ENCODE results near the gene NME9.
"Not testable (repeated sequence)": the region's sequence is repeated elsewhere in the genome, so short reads cannot be mapped to it uniquely, and the experiment has no call there.

Gene NME9, protein sequence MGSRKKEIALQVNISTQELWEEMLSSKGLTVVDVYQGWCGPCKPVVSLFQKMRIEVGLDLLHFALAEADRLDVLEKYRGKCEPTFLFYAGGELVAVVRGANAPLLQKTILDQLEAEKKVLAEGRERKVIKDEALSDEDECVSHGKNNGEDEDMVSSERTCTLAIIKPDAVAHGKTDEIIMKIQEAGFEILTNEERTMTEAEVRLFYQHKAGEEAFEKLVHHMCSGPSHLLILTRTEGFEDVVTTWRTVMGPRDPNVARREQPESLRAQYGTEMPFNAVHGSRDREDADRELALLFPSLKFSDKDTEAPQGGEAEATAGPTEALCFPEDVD

DNA sequence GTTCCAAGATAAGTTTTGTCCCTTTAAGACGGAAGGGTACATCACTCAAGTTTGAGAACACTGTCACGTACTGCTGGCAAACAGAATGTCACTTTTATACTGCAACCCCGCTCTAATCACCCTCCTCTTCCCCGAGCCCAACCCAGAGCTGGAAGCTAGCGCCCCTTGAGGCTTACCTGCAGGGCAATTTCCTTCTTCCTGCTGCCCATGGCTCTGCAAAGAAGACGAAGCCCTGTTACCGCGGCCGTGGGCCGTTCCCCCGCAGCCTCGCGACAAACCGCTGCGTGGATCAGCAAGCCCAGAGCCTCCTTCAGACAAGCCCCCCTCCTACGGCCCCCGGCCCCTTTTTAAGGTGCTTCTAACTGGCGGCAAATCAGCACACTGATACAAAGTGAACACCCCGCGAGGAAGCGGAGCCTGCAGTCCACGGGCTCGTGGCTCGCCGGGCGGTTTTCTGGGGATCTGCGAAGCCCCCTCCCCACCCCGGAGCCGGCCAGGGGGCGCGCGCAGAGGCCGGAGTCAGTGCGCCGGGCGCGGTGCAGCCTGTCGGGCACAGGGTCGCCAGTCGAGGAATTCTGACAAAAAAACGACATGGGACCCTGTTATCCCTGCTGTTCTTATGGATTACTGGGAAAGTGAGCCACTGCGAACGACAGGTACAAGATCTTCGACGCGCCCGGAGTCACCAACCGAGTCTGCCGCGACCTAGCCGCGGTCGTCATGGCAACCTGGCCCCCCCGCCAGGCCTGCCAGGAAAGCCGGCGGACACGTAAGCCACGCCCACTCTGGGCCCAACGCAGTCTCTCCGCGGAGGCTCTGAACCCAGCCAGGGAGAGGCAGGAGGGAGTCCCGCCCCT lies at the start of gene NME9:
TSS of gene NME9 (minus strand) at position 725 of the 857 bp plus-strand sequence. CDS start at position 209, 516 bp downstream.
- H3K36me3 ChIP-seq (ENCODE audit: control insufficient read depth, insufficient read depth, low read length) = no peaks in the 10 kb centered on the region
- TF ChIP-seq, protein P1, sequence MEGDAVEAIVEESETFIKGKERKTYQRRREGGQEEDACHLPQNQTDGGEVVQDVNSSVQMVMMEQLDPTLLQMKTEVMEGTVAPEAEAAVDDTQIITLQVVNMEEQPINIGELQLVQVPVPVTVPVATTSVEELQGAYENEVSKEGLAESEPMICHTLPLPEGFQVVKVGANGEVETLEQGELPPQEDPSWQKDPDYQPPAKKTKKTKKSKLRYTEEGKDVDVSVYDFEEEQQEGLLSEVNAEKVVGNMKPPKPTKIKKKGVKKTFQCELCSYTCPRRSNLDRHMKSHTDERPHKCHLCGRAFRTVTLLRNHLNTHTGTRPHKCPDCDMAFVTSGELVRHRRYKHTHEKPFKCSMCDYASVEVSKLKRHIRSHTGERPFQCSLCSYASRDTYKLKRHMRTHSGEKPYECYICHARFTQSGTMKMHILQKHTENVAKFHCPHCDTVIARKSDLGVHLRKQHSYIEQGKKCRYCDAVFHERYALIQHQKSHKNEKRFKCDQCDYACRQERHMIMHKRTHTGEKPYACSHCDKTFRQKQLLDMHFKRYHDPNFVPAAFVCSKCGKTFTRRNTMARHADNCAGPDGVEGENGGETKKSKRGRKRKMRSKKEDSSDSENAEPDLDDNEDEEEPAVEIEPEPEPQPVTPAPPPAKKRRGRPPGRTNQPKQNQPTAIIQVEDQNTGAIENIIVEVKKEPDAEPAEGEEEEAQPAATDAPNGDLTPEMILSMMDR (IDR thresholded peaks at IDR 0.05; ENCODE audit: insufficient read depth, low read length, poor library complexity, severe bottlenecking) = peak; percentile 90
- peak; percentile 64 for DNase-seq (ENCODE audit: extremely low read depth, insufficient read length)
- H3K4me3 ChIP-seq (replicated peaks; ENCODE audit: low read depth, low read length) = peak within 1 kb of the TSS; percentile 54
- 0 out of 2 replicates have a peak, but pooled peaks cover 1% of the 10 kb centered on the region for H3K27me3 ChIP-seq (replicated peaks; ENCODE audit: control insufficient read depth, insufficient read depth, low read length)

DNA sequence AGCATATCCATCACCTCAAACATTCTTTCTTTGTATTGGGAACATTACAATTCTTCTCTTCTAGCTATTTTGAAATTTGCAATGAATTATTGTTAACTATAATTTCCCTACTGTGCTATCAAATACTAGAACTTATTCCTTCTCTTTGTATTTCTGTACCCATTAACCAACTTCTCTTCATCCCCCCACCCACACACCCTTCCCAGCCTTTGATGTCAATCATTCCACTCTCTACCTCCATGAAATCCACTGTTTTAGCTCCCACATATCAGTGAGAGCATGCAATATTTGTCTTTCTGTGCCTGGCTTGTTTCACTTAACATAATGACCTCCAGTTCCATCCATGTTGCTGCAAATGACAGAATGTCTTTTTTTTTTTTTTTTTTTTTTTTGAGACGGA lies 49.3 kb upstream of the NME9 start:
- no peaks in the 10 kb centered on the region for H3K36me3 ChIP-seq (ENCODE audit: control insufficient read depth, insufficient read depth, low read length)
- DNase-seq (ENCODE audit: extremely low read depth, insufficient read length) = no peak
- H3K4me3 ChIP-seq (replicated peaks; ENCODE audit: low read depth, low read length) = no peak overlapping the region
- TF ChIP-seq, protein P1 (IDR thresholded peaks at IDR 0.05; ENCODE audit: insufficient read depth, low read length, poor library complexity, severe bottlenecking) = no peak
- H3K27me3 ChIP-seq (replicated peaks; ENCODE audit: control insufficient read depth, insufficient read depth, low read length) = no peaks in the 10 kb centered on the region; the same call in 1 of the 2 replicates

DNA sequence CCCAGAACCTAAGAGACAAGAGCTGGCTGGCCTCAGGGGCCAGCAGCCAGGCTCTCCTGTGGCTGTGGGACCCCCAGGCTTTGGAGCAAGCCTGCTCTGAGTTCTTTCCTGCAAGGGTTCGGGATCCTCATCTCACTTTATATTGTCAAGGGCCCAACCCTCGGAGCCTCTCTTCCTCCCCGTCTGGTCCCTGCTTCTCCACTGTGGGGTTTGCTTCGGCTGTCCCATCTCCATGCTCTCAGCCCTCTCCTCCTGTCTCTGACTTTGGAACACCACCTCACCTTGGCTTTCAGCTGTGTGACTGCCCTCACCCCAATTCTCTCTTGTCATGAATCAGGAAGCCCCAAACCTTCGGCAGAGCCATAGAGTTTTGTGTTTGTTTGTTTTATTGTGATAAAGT lies 48.7 kb upstream of the NME9 start:
- TF ChIP-seq, protein P1 (IDR thresholded peaks at IDR 0.05; ENCODE audit: insufficient read depth, low read length, poor library complexity, severe bottlenecking) = no peak
- Histone ChIP-seq H3K4me3 (replicated peaks; ENCODE audit: low read depth, low read length) (no peak overlapping the region), H3K27me3 (replicated peaks; ENCODE audit: control insufficient read depth, insufficient read depth, low read length) (no peaks in the 10 kb centered on the region; the same call in 1 of the 2 replicates), H3K36me3 (ENCODE audit: control insufficient read depth, insufficient read depth, low read length) (no peaks in the 10 kb centered on the region)
- DNase-seq (ENCODE audit: extremely low read depth, insufficient read length) = no peak

DNA sequence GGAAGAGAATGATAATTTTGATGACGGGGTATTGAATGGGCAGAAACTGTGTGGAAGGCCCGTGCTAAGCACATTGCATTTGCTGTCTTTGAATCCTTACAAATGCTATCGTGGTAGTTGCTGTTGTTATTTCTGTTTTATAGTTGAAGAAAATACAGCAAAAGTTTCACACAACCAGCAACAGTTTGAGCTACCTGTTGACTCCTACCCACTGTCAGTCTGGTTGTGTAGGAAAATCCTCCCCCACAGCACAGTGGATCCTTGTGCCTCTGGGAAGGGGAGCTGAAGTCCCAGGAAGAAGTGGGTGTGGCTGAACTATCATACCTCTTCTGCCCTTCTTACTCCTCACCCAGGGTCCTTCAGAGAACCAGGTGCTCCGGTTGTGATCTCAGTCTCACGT lies 48.2 kb upstream of the NME9 start:
- DNase-seq (ENCODE audit: extremely low read depth, insufficient read length) = no peak
- Histone ChIP-seq H3K4me3 (replicated peaks; ENCODE audit: low read depth, low read length) (no peak overlapping the region), H3K36me3 (ENCODE audit: control insufficient read depth, insufficient read depth, low read length) (no peaks in the 10 kb centered on the region), H3K27me3 (replicated peaks; ENCODE audit: control insufficient read depth, insufficient read depth, low read length) (no peaks in the 10 kb centered on the region; the same call in 1 of the 2 replicates)
- TF ChIP-seq, protein P1 (IDR thresholded peaks at IDR 0.05; ENCODE audit: insufficient read depth, low read length, poor library complexity, severe bottlenecking) = no peak

DNA sequence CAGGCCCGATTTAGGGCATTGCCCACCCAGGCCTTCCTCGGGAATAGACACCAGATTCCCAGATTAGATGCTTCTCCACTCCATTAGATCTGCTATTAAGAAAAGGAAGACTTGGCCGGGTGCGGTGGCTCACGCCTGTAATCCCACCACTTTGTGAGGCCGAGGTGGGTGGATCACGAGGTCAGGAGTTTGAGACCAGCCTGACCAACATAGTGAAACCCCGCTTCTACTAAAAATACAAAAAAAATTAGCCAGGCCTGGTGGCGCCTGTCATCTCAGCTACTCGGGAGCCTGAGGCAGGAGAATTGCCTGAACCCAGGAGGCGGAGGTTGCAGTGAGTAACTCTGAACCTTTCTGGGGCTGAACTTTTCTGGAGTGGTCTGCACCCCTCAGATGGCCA lies 47.6 kb upstream of the NME9 start:
- not testable (repeated sequence) for DNase-seq (ENCODE audit: extremely low read depth, insufficient read length); H3K36me3 ChIP-seq (ENCODE audit: control insufficient read depth, insufficient read depth, low read length); H3K27me3 ChIP-seq (replicated peaks; ENCODE audit: control insufficient read depth, insufficient read depth, low read length); H3K4me3 ChIP-seq (replicated peaks; ENCODE audit: low read depth, low read length)

DNA sequence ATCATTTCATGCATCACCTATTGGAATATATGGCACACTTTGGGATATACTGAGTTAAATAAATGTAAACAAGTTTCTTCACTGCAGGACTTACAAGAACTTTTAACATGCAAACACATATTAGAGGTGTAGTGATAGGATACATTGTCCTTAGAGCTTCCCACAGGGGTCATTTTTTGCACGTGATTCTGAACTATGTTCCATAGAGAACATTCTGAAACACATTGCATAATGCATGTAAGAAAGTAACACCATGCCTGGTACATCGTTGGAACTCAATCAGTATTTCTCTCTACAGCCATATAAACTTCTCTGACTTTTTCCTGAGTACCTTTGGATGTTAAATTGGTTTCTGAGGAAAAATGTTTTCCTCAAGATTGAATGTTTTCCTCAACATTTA lies 47.0 kb upstream of the NME9 start:
- no peak for DNase-seq (ENCODE audit: extremely low read depth, insufficient read length)
- Histone ChIP-seq H3K4me3 (replicated peaks; ENCODE audit: low read depth, low read length) (no peak overlapping the region), H3K36me3 (ENCODE audit: control insufficient read depth, insufficient read depth, low read length) (no peaks in the 10 kb centered on the region), H3K27me3 (replicated peaks; ENCODE audit: control insufficient read depth, insufficient read depth, low read length) (no peaks in the 10 kb centered on the region; the same call in 1 of the 2 replicates)
- TF ChIP-seq, protein P1 (IDR thresholded peaks at IDR 0.05; ENCODE audit: insufficient read depth, low read length, poor library complexity, severe bottlenecking) = no peak
